Measurements from ENCODE around the gene TGFB2. TPM values are rescaled to one million over a fixed set of nuclear protein-coding genes. Genes with fewer than 3 reads are reported as not detected.
"Not testable (repeated sequence)": the region's sequence is repeated elsewhere in the genome, so short reads cannot be mapped to it uniquely, and the experiment has no call there.

Gene TGFB2
- total RNA-seq: 46.8 TPM

DNA sequence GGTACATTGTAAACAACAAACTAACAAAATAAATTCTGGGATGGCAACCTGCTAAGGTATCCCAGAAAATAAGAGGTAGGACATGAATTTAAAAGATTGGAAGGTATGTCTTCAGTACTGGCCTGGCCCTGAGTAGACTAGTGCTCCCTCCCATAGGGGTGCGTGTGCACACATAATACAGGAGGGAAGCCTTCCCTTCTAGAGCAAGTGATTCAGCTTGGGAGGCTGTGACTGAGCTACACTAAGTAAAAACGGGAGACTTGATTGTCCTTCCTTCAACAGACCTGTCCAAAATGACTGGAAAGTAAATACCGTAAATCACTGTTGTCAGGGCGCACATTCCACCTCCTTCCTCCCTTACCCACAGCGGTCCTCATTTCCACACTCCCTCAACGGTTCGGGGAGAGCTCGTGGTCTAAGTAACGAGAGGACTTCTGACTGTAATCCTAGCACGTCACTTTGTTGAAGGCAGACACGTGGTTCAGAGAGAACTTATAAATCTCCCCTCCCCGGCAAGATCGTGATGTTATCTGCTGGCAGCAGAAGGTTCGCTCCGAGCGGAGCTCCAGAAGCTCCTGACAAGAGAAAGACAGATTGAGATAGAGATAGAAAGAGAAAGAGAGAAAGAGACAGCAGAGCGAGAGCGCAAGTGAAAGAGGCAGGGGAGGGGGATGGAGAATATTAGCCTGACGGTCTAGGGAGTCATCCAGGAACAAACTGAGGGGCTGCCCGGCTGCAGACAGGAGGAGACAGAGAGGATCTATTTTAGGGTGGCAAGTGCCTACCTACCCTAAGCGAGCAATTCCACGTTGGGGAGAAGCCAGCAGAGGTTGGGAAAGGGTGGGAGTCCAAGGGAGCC is at the start of gene TGFB2:
Gene TGFB2, plus strand, starts transcription at position 523 of the 859 bp plus-strand sequence. CDS start 1,366 bp downstream, outside the sequence.
- peak; percentile 73 for DNase-seq (ENCODE audit: low spot score)
- peak; percentile 85 for ATAC-seq
- intact Hi-C loops (cut with DNase I): no loop called here

- DNase-seq (ENCODE audit: low spot score) (no peak), ATAC-seq (no peak)
- intact Hi-C loops (cut with DNase I): no loop called here
Observed at GRCh38 chr1:218296162-218296561, 49.0 kb upstream of the TGFB2 start.

GRCh38 chr1:218297461-218297860 is 47.7 kb upstream of the TGFB2 start:
- intact Hi-C loops (cut with DNase I): no loop called here
- ATAC-seq (no peak), DNase-seq (ENCODE audit: low spot score) (no peak)

GRCh38 chr1:218297867-218298266 is 47.3 kb upstream of the TGFB2 start:
- ATAC-seq (no peak), DNase-seq (ENCODE audit: low spot score) (no peak)
- intact Hi-C loops (cut with DNase I): no loop called here

DNA sequence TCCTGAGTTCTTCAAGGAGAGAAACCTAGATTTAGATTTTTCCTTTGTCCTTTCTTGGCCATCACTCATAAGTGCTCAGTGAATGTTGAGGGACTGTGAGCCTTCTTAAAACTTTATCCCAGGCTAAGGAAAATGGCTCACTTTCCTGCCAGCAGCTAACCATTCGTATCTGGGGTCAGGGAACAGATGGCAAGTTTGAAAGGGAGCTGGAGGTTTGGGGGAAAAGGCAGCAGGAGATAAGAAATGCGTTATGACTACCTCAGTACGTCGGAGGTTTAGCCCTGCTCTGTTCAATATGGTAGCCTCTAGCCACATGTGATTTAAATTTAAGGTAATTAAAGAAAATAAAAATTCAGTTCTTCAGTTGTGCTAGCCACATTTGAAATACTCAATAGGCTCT is 46.7 kb upstream of the TGFB2 start:
- intact Hi-C loops (cut with DNase I): no loop called here
- DNase-seq (ENCODE audit: low spot score) (no peak), ATAC-seq (no peak)

DNA sequence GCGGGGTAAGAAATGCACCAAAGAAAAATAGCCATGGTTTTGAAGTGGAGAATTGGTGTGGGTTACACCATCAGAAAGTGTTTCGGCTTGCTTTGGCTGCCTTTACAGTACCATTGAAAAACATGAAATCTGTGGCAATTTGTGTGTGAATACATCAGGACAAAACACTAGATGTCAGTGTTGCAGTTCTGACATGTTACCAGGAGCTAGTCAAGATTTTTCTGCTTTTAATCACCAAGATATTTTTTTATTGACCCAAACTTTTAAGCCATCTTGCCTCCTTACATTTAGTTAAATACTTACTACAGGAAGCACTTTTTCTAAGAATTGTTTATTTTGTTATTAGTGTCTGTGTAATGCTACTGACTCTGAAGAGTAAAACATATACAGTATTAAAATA is 45.7 kb upstream of the TGFB2 start:
- ATAC-seq (peak; percentile 66), DNase-seq (ENCODE audit: low spot score) (no peak)
- intact Hi-C loops (cut with DNase I): no loop called here

- DNase-seq (ENCODE audit: low spot score) (no peak), ATAC-seq (no peak)
- intact Hi-C loops (cut with DNase I): no loop called here
Observed at GRCh38 chr1:218301217-218301616, 43.9 kb upstream of the TGFB2 start.

DNA sequence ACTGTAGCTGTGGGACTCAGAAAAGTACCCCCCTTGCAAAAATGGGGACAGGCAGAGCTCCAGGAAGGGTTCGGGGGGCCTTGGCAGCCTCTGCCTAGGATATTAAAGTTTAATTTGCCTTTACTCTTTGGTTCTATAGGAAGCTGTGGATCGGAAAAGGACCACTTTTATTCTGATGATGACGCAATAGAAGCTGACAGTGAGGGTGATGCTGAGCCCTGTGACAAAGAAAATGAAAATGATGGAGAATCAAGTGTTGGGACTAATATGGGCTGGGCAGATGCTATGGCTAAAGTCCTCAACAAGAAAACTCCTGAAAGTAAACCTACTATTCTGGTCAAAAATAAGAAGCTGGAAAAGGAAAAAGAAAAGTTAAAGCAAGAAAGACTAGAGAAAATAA is 43.0 kb upstream of the TGFB2 start:
- no peak for ATAC-seq
- intact Hi-C loops (cut with DNase I): no loop called here
- no peak for DNase-seq (ENCODE audit: low spot score)

DNA sequence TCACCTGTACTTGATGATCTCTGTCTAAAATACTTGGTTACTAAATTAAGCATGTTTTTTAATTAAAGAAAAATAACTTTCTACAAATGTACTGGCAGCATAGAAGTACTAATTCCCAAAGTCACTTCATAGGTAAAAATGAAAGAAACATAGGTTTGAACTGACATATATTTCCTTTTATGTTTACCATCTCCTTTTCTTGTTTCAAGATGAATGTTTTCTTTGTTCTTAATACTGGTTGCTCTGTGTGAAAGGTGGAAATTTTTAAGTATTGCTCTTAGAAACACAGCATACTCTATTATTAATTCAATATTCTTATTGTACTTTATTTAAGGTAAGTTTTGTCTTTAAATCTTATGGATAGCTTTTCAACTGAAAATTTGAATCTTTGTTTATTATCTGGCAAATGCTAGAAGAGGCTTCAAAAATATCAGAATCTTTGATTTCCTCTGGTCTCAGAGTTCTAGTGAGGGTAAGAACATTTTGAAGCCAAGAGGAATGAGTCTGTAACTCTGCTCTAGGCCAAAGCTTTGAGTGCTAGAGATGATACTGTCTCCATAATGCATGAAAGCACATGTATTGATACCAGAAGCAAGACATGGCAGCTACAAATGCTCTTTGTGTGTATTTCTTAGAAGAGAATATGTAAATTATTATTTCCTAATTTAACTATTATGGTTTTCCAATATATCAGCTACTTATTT is 41.8 kb upstream of the TGFB2 start:
- intact Hi-C loops (cut with DNase I): no loop called here
- no peak for DNase-seq (ENCODE audit: low spot score)
- ATAC-seq: no peak

DNA sequence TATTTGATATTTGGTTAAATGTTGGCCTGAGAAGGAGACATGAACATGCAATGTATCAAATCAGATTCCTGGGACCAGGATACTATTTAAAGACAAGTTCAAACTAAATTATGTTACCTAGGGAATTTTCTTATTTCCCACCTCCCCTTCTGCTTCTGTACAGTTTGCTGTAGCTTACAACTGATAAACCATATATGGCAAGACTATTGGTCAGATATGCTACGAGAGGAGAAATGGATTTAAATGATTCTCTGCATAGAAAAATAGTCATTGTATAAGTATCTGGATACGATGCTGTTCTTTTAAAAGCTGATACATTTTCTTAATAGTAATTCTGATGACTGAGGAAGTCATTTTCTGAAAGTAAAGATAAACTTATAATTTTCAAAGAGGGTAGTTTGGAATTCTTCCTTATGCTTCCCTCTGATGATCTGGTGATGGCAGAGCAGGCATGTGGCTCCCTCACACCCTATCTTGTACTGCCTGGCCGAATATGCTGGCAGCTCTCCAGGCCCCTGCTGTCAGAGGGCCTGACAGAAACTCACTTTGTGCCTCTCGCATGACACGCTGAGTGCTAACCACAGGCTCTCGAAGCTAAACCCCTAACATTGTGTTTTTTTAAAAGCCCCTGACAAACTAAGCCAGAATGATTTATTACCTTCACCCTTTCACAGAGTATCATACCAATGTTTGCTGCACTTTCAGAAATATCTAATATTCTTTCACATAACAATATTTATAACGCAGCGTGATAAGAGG is 40.7 kb upstream of the TGFB2 start:
- ATAC-seq (no peak), DNase-seq (ENCODE audit: low spot score) (no peak)
- intact Hi-C loops (cut with DNase I): no loop called here

DNA sequence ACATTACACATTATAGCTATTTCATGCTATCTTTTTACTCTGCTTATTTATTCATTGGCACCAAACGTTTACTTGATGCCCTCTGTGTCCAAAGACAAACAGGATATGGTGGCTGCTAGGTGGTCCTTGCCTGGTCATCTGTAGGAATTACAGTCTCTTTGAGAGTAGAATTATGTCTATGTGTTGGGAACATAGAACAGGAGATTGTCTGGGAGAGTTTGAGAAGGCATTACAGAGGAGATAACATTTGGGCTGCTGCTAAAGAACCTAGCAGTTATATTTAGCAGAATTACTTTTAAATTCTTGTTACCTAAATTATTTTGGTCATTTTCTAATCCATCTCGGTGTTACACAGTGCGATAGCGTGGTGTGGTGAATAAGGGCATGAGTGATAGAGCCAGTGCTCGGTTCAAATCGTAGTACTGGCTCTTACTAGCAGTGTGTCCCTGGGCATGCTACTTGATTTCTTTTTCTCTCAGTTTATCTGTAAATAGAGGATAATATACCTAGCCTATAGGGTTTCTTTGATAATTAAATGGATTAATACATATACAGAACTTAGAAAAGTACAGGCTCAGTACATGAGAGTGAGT is 39.6 kb upstream of the TGFB2 start:
- no peak for DNase-seq (ENCODE audit: low spot score)
- intact Hi-C loops (cut with DNase I): no loop called here
- ATAC-seq: no peak

DNA sequence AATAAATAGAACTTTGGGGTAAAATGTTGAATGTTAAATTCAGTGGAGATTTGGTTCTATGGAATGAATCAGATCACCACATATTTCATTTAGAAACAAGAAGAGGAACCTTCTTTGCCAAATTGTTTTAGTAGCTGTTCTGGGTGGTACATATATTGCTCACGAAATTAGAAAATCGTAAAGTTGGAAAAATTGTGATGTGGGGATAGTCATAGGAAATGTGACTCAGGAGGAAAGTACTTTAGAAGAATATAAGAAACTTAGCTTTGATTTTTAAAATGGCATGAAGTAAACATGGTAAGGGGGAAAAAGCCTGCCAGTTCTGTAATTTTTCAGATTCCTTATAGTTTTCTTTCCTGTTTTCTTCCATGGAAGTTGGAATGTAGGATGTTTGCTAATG is 32.6 kb upstream of the TGFB2 start:
- ATAC-seq (no peak), DNase-seq (ENCODE audit: low spot score) (no peak)
- intact Hi-C loops (cut with DNase I): no loop called here

GRCh38 chr1:218314316-218314715 is 30.8 kb upstream of the TGFB2 start:
- intact Hi-C loops (cut with DNase I): no loop called here
- DNase-seq (ENCODE audit: low spot score): no peak
- no peak for ATAC-seq

DNA sequence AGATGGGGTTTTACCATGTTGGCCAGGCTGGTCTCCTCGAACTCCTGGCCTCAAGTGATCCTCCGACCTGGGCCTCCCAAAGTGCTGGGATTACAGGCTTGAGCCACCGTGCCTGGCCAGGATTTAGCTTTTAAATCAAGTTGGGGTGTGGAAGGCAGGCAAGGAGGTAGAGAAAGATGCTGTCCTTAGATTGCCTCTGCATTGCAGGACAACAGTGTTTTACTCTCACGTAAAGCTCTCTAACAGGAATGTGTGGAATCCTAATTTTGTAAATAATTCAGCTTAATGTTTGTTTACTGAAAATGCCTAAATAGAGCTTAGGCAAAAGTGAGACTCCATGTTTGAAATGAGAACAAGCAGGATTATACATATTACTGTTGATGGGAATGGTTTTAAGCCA is 29.5 kb upstream of the TGFB2 start:
- no peak for DNase-seq (ENCODE audit: low spot score)
- intact Hi-C loops (cut with DNase I): no loop called here
- ATAC-seq: no peak

DNA sequence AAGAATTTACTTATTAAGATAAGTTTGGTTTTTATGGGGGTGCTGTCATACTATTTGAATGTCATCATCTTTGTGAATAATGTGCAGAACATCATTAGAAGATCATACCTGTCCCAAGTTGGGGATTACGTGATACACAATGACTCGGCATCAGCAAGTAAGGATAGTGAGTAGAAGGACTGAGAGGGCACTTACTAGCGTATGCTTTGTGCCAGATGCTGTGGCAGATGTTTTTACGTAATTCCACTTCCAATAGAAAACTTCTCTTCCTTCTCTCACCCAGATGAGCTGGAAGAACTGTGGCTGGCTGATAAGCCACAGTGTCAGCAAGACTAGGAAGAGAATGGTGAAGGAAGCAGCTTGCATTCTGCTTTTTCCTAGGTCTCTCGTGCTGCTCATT is 28.1 kb upstream of the TGFB2 start:
- intact Hi-C loops (cut with DNase I): no loop called here

DNA sequence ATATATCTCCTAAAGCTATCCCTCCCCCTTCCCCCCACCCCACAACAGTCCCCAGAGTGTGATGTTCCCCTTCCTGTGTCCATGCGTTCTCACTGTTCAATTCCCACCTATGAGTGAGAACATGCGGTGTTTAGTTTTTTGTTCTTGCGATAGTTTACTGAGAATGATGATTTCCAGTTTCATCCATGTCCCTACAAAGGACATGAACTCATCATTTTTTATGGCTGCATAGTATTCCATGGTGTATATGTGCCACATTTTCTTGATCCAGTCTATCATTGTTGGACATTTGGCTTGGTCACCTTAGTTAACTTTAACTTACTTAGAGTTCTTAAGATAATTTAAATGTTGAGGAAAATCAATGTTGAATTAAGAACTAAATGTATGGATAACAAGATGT is 25.0 kb upstream of the TGFB2 start:
- intact Hi-C loops (cut with DNase I); ATAC-seq; DNase-seq (ENCODE audit: low spot score): not testable (repeated sequence)

More for the DNA sequence above, 28.1 kb upstream of the TGFB2 start:
- ATAC-seq: no peak
- DNase-seq (ENCODE audit: low spot score): no peak

- intact Hi-C loops (cut with DNase I): no loop called here
- ATAC-seq (no peak), DNase-seq (ENCODE audit: low spot score) (no peak)
Observed at GRCh38 chr1:218322762-218323161, 22.4 kb upstream of the TGFB2 start.

DNA sequence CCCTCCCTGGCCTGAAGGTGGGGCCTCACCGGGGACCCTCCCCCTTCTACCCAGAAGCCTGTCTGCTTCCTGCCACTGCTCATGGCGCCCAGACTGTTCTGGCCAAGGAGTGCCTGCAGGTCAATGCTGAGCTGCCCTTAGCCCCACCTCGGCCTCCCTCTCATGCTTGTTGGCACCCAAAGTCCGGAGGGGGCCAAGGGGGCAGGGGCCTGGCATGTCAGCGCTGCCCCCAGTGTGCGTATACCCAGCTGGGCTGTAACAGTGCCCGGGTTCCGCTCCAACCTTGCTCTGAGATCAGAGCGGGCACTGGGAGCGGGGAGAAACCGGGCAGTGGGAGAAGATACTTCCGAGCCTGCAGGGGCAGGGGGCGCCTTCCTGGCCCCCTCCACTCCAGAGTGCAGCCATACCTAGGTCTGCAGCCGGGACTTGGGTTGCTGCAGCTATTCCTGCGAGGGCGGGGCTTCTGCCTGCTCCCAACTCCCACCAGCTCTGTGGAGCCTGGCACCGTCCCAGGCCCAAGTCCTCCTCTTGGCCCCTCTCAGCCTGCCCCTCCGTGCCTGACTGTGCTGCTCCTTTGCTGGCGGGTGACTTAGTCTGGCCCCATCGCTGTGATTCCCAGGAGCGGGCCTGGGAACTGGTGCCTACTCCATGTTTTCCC is 21.4 kb upstream of the TGFB2 start:
- intact Hi-C loops (cut with DNase I): no loop called here
- no peak for ATAC-seq
- DNase-seq (ENCODE audit: low spot score): no peak

- no peak for ATAC-seq
- no peak for DNase-seq (ENCODE audit: low spot score)
- intact Hi-C loops (cut with DNase I): no loop called here
Observed at GRCh38 chr1:218324226-218324580, 20.9 kb upstream of the TGFB2 start.

Measured in sciatic nerve (tissue), 2 donors.